ENCODE measurements around the gene MAB21L2.

GRCh38 chr4:150590631-150591030, 8.7 kb downstream of the MAB21L2 start:
- TF ChIP-seq, protein P1, sequence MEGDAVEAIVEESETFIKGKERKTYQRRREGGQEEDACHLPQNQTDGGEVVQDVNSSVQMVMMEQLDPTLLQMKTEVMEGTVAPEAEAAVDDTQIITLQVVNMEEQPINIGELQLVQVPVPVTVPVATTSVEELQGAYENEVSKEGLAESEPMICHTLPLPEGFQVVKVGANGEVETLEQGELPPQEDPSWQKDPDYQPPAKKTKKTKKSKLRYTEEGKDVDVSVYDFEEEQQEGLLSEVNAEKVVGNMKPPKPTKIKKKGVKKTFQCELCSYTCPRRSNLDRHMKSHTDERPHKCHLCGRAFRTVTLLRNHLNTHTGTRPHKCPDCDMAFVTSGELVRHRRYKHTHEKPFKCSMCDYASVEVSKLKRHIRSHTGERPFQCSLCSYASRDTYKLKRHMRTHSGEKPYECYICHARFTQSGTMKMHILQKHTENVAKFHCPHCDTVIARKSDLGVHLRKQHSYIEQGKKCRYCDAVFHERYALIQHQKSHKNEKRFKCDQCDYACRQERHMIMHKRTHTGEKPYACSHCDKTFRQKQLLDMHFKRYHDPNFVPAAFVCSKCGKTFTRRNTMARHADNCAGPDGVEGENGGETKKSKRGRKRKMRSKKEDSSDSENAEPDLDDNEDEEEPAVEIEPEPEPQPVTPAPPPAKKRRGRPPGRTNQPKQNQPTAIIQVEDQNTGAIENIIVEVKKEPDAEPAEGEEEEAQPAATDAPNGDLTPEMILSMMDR (IDR thresholded peaks at IDR 0.05; ENCODE audit: insufficient read depth, low read length, poor library complexity, severe bottlenecking): no peak
- no peak for TF ChIP-seq EZH2phosphoT487 (conservative IDR thresholded peaks at IDR 0.05; ENCODE audit: low read length)
